GM18873 (cell line): ENCODE data around the gene SPTBN1.

ENCODE experiments used
- ATAC-seq: cut with Tn5 transposase; IDR thresholded peaks from one replicate; pipeline ENCODE4 v1.9.1; 2021; ENCODE audit warnings: mild to moderate bottlenecking, moderate library complexity, moderate number of reproducible peaks; ENCODE audit not compliant: unreplicated experiment, low FRiP score

The SPTBN1 gene

DNA sequence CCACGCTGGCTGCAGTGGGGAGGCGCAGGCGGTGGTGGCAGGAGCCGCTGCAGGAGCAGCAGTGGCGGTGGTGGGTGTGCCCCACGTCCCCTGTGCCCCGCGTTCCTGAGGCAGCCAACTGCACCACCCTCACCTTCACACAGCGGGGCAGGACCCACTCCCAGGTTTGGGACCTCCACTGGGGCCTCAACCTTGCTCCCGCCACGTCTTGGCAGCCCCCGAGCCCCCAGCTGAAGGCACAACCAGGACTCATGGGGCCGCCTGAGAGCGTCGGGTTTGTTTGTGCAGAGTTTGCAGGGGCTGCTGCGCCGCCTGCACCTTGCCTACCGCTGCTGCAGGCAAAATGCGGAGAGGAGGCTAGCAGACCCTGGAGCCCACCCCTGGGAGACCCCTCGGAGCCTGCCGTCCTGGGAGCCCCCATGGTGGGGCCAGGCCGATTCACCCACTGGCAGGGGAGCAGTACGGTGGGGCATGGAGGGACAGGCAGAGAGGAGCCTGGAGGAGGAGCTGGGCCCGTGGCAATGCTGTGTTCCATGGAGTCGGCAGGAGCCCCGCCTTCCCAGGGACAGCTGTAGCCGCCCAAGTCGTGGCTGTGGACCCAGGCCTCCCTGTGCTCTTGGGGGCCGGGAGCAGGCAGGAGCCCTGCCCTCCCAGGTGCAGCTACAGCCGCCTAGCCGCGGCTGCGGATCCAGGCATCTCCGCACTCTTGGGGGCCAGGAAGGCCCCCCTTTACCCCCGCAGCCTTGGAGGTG lies 252.6 kb downstream of the SPTBN1 start:
- ATAC-seq: no peak

DNA sequence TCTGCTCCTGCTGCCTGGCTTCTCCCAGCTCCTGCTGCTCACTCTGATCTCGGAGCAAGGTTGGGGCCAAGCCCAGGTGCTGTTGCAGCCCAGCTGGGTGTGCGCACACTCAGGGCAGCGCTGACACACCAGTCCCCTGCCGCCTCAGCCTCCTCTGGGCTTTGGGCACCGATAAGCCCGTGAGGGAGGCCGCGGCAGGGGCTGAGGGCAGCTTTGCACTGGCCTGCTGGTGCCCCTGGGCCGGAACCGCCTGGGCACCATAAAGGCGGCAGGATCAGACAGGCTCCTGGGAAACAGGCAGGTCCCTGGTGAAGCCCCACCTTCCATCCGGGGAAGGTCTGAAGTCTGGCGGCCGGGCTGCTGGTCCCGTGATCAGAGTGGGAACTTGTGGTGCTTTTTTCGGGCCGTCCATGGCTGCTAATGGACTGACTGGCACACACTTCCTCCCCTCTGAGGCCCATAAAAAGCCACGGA lies 253.2 kb downstream of the SPTBN1 start:
- ATAC-seq: no peak

DNA sequence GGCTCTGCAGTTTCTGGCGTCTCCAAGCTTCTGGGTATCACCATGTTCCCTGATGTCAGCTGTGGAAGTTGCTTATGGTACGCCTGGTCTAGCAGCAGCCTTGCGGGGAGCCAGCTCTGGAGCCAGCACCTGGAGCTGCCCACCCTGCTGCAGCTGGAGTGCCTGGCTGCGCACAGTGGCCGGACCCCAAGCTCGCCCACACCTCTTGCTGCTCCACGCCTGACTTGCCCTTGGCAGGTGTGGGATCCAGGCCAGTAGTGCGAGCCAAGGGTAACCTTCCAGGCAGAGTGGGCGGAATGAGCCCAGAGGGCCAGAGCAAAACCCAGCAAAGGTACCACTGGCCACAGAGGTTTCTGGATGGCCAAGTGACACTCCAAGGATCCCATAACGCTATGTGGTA lies 254.1 kb downstream of the SPTBN1 start:
- no peak for ATAC-seq

DNA sequence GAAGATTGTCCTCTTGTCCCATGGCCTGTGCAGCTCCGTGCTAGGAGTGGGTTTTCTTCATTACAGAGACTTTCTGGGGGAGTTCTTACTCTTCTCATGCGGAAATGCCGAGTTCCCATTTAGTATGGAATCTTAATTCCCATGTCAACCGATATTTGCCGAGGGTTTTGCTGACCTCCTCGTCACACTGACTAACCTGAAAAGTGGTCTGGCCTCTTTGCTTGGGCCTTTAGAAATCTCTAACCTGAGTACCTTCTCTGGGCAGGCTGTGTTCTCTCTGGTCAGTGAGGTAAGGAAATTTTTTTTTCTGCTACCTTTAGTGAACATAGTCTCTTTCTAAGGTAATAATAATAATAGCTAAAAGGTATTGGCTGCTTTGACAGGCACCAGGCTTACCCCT lies 256.4 kb downstream of the SPTBN1 start:
- ATAC-seq: no peak

DNA sequence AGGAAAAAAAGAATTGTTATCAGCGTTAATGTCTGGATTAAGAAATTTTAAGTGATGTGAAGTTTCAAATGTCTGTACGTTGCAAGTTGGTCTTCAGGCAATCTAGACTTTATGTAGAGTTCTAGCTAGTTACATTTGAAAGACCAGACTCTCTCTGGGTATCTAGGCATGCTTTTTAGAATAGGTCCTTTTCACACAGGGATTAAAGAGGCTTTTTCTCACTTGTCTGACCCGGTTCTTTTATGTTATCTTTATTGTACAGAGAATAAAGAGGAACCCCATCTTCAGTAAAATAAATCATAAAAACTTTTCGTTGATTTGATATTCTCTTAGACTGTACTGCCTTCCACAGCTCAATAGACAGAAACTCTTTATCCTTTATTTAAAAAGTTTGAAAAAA lies 258.9 kb downstream of the SPTBN1 start:
- ATAC-seq: no peak

DNA sequence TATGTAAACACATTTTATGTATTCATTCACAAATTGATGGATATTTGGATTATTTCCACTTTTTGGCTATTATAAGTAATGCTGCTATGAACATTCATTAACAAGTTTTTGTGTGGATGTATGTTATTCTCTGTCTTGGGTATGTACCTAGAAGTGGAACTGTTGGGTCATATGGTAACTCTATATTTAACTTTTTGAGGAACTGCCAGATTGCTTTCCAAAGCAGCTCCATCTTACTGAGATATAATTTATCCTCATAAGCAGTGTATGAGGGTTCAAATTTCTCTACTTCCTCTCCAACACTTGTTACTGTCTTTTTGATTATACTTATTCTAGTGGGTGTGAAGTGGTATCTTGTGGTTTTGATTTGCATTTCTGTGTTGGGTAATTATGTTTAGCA lies 260.2 kb downstream of the SPTBN1 start:
- no peak for ATAC-seq

DNA sequence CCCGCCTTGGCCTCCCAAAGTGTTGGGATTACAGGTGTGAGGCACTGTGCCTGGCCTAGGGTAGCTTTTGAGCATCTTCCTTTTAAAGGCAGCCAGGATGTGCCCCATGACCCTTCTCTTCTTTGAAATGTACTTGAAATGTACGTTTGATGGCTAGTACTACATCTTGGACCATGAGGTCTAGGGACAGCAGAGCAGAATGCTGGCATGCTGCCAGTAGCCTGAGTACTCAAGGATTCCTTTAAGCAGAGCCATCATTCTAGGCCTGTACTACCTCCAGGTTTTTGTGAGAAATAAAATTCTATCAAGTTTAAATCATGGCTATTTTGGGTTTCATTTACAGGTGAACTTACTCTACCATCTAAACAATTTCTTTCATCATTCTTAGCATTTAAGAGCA lies 264.4 kb downstream of the SPTBN1 start:
- no peak for ATAC-seq
